HS-27A (cell line): Measurements from ENCODE around the gene IFT52.
A peak's percentile ranks its signal among the peaks of the same experiment; 100 is the strongest.
"Not testable (repeated sequence)": the region's sequence is repeated elsewhere in the genome, so short reads cannot be mapped to it uniquely, and the experiment has no call there.

Experiments used
- DNase-seq: peaks from one replicate; pipeline ENCODE4 v3.0.0-alpha.2; 2012; ENCODE audit warnings: low read depth, missing footprints

The IFT52 gene

GRCh38 chr20:43567477-43567876 is 23.3 kb upstream of the IFT52 start:
- DNase-seq: no peak

GRCh38 chr20:43568706-43569105 is 22.0 kb upstream of the IFT52 start:
- no peak for DNase-seq

GRCh38 chr20:43569282-43569681 is 21.5 kb upstream of the IFT52 start:
- DNase-seq: no peak

- DNase-seq: no peak
Observed at GRCh38 chr20:43570496-43570895, 20.2 kb upstream of the IFT52 start.

- no peak for DNase-seq
Observed at GRCh38 chr20:43571310-43571709, 19.4 kb upstream of the IFT52 start.

- no peak for DNase-seq
Observed at GRCh38 chr20:43571771-43572170, 19.0 kb upstream of the IFT52 start.

GRCh38 chr20:43572891-43573290 is 17.8 kb upstream of the IFT52 start:
- no peak for DNase-seq

- no peak for DNase-seq
Observed at GRCh38 chr20:43576108-43576507, 14.6 kb upstream of the IFT52 start.

GRCh38 chr20:43579861-43580793 is 10.6 kb upstream of the IFT52 start:
- DNase-seq: no peak

- DNase-seq: no peak
Observed at GRCh38 chr20:43583133-43583864, 7.4 kb upstream of the IFT52 start.

- peak; percentile 98 for DNase-seq
Observed at GRCh38 chr20:43583982-43584432, 6.7 kb upstream of the IFT52 start.

- DNase-seq: peak; percentile 66
Observed at GRCh38 chr20:43584448-43585136, 6.1 kb upstream of the IFT52 start.

- DNase-seq: no peak
Observed at GRCh38 chr20:43586641-43587040, 4.1 kb upstream of the IFT52 start.

- not testable (repeated sequence) for DNase-seq
Observed at GRCh38 chr20:43588526-43588925, 2.2 kb upstream of the IFT52 start.

GRCh38 chr20:43590036-43590391 is 723 bp upstream of the IFT52 start:
- no peak for DNase-seq

GRCh38 chr20:43601960-43602359 is 11.2 kb downstream of the IFT52 start:
- not testable (repeated sequence) for DNase-seq

GRCh38 chr20:43603124-43603523 is 12.4 kb downstream of the IFT52 start:
- DNase-seq: no peak

- DNase-seq: no peak
Observed at GRCh38 chr20:43605715-43606114, 15.0 kb downstream of the IFT52 start.

- not testable (repeated sequence) for DNase-seq
Observed at GRCh38 chr20:43607278-43607677, 16.5 kb downstream of the IFT52 start.

GRCh38 chr20:43631598-43631997 is 40.9 kb downstream of the IFT52 start:
- DNase-seq: no peak

- DNase-seq: no peak
Observed at GRCh38 chr20:43636429-43636828, 45.7 kb downstream of the IFT52 start.

GRCh38 chr20:43642548-43642947 is 51.8 kb downstream of the IFT52 start:
- DNase-seq: no peak
